Calu3 (cell line): ENCODE measurements around the gene CEMP1. TPM values are rescaled to one million over a fixed set of nuclear protein-coding genes. Genes with fewer than 3 reads are reported as not detected.
"Not testable (repeated sequence)": the region's sequence is repeated elsewhere in the genome, so short reads cannot be mapped to it uniquely, and the experiment has no call there.

ENCODE experiments used
- BruUV-seq: library from RNA; stranded (reverse); fragments of 400-500 nt; replicated peaks from 2 replicates; lab custom pipeline; 2021; lab: Mats Ljungman, UMichigan
- CTCF ChIA-PET: fragments of 300-600 bp; sonication (Branson Sonifier 250); formaldehyde crosslinking; loops from one replicate; lab custom pipeline; 2022; ENCODE audit warnings: antibody characterized with exemption; lab: Charles Lee
- DNase-seq: peaks from one replicate; pipeline ENCODE4 v3.0.0; 2022
- H3K27ac Mint-ChIP-seq: one replicate; pipeline ENCODE4 v1.8.0; 2022; ENCODE audit warnings: mixed read lengths; ENCODE audit not compliant: unreplicated experiment
- H3K27me3 Mint-ChIP-seq: one replicate; pipeline ENCODE4 v1.8.0; 2022; ENCODE audit warnings: mixed read lengths; ENCODE audit not compliant: unreplicated experiment
- H3K36me3 Mint-ChIP-seq: one replicate; pipeline ENCODE4 v1.8.0; 2022; ENCODE audit warnings: mild to moderate bottlenecking, moderate library complexity, mixed read lengths; ENCODE audit not compliant: insufficient read depth, unreplicated experiment
- H3K4me1 Mint-ChIP-seq: one replicate; pipeline ENCODE4 v1.8.0; 2022; ENCODE audit warnings: mild to moderate bottlenecking, low read depth, mixed read lengths; ENCODE audit not compliant: unreplicated experiment
- H3K4me3 Mint-ChIP-seq: one replicate; pipeline ENCODE4 v1.8.0; 2022; ENCODE audit warnings: mild to moderate bottlenecking, low read depth, moderate library complexity, mixed read lengths; ENCODE audit not compliant: unreplicated experiment
- H3K9me3 Mint-ChIP-seq: one replicate; pipeline ENCODE4 v1.8.0; 2022; ENCODE audit warnings: low read depth, mixed read lengths; ENCODE audit not compliant: unreplicated experiment
- intact Hi-C: fragments of 100-400 bp; cut with micrococcal nuclease; formaldehyde crosslinking; loops from one replicate; pipeline ENCODE4 v1.10.0; 2022; ENCODE audit not compliant: unreplicated experiment
- total RNA-seq: library from RNA; stranded (reverse); gene quantifications from 2 replicates; pipeline ENCODE4 v1.2.3, GENCODE V29; 2022
- TF ChIP-seq, protein P1 (sequence below): fragments of 200-600 bp; IDR thresholded peaks from one replicate; pipeline ENCODE4 v1.8.0; 2022; ENCODE audit warnings: antibody characterized with exemption; ENCODE audit not compliant: unreplicated experiment

Gene CEMP1
- total RNA-seq, 1 experiment from 2014 or later = 0.90 TPM

DNA sequence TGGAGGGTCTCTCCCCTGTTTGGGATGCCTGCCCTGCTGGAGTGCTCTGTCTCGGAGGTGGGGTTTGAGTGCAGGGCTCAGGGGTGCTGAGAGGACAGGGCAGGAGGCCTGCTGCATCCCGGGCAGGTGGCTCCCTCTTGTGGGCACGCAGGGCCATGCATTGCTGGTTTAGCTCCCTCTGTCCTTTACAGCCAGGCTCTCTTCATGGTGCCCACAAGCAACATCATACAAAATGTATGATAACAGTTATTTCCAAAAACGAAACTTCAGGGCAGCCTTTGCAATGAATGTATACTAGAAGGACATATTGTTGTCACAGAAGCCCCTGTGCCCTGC lies 29.6 kb upstream of the CEMP1 start:
- peak; percentile 83 for DNase-seq
- H3K9me3 Mint-ChIP-seq, CTCF ChIA-PET, BruUV-seq, H3K4me1 Mint-ChIP-seq, H3K36me3 Mint-ChIP-seq, intact Hi-C loops, H3K27me3 Mint-ChIP-seq, H3K4me3 Mint-ChIP-seq, H3K27ac Mint-ChIP-seq: not testable (repeated sequence)
- TF ChIP-seq, protein P1, sequence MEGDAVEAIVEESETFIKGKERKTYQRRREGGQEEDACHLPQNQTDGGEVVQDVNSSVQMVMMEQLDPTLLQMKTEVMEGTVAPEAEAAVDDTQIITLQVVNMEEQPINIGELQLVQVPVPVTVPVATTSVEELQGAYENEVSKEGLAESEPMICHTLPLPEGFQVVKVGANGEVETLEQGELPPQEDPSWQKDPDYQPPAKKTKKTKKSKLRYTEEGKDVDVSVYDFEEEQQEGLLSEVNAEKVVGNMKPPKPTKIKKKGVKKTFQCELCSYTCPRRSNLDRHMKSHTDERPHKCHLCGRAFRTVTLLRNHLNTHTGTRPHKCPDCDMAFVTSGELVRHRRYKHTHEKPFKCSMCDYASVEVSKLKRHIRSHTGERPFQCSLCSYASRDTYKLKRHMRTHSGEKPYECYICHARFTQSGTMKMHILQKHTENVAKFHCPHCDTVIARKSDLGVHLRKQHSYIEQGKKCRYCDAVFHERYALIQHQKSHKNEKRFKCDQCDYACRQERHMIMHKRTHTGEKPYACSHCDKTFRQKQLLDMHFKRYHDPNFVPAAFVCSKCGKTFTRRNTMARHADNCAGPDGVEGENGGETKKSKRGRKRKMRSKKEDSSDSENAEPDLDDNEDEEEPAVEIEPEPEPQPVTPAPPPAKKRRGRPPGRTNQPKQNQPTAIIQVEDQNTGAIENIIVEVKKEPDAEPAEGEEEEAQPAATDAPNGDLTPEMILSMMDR = peak; percentile 63

DNA sequence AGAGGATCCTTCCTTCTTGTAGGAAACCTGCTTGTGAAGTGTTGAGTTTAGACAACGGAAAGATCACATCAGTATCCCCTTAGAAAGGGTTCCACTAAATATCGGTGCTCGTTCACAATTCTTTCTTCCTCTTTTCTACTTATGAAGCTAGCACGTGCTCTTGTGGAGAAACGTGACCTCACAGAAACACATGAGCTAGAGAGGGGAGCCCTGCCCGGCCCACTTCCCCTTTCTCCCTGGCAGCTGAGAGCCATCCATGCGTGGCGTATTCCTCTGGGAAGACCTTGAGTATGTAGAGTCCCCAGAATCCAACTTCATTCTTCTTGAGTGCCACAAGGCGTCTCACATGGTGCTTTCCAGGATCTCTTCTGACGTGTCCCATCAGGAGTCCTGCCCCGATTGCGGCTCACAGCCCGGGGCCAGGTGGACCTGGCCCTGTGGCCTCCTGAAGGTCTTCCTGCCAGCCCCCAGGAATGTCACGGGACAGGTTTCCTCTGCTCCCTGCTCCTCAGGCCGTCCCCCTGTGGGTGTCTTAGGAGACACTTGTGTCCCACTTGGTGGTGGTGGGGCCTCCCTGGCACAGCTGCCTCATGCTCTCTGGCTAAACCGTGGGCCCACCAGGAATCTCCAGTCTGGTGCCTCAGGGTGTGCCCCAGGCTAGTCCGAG lies 29.1 kb upstream of the CEMP1 start:
- H3K27me3 Mint-ChIP-seq, H3K9me3 Mint-ChIP-seq, CTCF ChIA-PET, intact Hi-C loops, H3K4me3 Mint-ChIP-seq, DNase-seq, H3K4me1 Mint-ChIP-seq, BruUV-seq, H3K36me3 Mint-ChIP-seq, H3K27ac Mint-ChIP-seq: not testable (repeated sequence)

DNA sequence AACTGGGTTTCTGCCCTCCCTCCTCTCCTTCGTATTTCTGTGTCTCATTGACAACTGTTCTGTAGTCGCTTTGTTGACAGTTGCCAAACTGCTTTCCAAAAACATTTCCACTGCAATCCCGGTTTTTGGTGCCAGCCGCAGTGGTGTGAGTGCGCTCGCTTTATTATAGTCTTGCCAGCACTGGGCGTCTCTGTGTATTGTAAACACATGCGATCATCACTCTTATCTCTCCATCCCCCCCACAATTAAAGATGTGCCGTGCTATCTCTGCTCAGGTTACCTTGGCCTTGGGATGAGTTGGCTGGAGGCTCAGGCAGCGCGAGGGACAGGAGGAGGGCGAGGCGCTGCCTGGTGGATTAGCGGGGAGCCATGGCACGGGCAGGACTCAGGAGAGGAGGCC lies 25.9 kb upstream of the CEMP1 start:
- H3K27me3 Mint-ChIP-seq, H3K4me3 Mint-ChIP-seq, H3K36me3 Mint-ChIP-seq, DNase-seq, H3K4me1 Mint-ChIP-seq, BruUV-seq, H3K9me3 Mint-ChIP-seq, intact Hi-C loops, H3K27ac Mint-ChIP-seq, CTCF ChIA-PET: not testable (repeated sequence)

DNA sequence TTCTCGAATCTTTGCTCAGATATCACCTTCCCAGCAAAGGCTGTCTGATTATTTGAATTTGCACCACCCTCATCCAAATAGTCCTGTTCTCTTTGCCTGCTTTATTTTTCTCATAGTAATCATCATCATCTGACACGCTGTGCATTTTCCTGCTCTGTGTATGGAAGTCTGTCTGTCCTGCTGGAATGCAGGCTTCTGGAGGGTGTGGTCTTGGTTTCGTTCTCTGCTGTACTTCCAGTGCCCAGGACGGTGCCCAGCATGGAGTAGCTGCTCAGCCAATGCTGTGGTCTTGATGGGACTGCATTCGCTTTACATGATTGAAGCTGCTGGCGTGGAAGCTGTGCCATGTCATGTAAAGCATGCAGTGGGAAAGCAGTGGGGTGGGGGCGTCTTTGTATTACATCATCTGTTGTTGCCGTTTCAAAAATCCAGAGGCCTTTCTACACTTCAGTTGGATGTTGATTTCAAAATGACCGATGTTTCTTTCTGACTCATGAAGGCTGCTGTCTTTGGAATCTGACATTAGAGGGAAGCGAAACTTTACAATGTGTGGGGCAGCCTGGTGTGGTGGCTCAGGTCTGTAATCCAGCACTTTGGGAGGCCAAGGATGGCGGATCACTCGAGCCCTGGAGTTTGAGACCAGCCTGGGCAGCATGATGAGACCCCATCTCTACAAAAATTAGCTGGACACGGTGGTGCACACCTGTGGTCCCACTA lies 23.7 kb upstream of the CEMP1 start:
- intact Hi-C loops, H3K9me3 Mint-ChIP-seq, H3K4me1 Mint-ChIP-seq, H3K27ac Mint-ChIP-seq, H3K27me3 Mint-ChIP-seq, H3K36me3 Mint-ChIP-seq, DNase-seq, CTCF ChIA-PET, H3K4me3 Mint-ChIP-seq: not testable (repeated sequence)
- BruUV-seq = TSS peak; percentile 53

DNA sequence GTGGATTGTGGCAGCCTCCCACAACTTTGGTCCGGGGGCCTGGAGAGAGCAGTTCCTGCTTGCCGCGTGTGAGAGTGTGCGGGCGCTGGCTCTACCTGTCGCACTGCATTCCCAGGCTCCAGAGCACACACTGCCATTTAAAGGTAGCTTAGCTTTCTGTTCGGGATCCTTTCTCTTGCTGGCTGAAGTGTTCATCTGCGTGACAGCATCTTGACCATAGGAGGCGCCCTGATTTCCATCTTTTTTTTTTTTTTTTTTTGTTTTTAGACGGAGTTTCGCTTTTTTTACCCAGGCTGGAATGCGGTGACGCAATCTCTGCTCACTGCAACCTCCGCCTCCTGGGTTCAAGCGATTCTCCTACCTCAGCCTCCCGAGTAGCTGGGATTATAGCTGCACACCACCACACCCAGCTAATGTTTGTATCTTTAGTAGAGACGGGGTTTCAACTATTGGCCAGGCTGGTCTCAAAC lies 20.2 kb upstream of the CEMP1 start:
- H3K36me3 Mint-ChIP-seq, BruUV-seq, intact Hi-C loops, H3K9me3 Mint-ChIP-seq, H3K27me3 Mint-ChIP-seq, H3K27ac Mint-ChIP-seq, H3K4me1 Mint-ChIP-seq: not testable (repeated sequence)
- peak overlapping the region; percentile 32 for H3K4me3 Mint-ChIP-seq
- CTCF ChIA-PET = interaction anchor here (0.6 to 0.7 kb wide), 7 partner anchors 33 to 673 kb away, joined by 3 to 7 read pairs (median 5); no protein-coding TSS in a partner anchor
- peak; percentile 42 for DNase-seq

DNA sequence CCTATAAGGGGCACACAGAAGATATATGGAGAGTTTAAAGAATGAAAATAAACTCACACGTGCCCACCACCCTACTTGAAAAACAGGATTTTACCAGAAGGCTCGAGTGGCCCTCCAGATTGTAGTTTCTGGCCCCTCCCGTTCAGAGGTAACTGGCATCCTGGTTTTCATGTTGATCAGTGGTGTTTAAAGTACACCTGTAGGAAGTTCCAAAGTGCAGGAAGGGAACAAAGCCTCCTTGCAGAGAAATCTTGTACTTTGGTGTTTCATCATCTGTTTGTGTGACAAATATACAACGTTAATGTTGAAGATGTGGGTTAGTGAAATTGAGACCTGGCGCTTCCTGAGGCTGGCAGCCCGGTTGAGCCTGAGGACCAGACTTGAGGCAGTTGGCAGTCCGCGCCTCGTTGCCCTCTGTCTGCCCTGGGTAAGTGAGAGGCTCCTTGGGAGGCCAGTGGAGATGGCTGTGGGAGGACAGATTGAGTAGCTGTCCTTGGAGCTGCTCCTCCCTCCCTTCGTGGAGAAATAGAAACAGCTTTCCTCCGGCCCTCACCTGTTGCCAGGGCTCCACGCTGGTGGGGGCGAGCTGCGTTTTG lies 19.2 kb upstream of the CEMP1 start:
- BruUV-seq, H3K36me3 Mint-ChIP-seq, H3K4me1 Mint-ChIP-seq, intact Hi-C loops, H3K27ac Mint-ChIP-seq, DNase-seq, CTCF ChIA-PET, H3K27me3 Mint-ChIP-seq, H3K4me3 Mint-ChIP-seq, H3K9me3 Mint-ChIP-seq: not testable (repeated sequence)

DNA sequence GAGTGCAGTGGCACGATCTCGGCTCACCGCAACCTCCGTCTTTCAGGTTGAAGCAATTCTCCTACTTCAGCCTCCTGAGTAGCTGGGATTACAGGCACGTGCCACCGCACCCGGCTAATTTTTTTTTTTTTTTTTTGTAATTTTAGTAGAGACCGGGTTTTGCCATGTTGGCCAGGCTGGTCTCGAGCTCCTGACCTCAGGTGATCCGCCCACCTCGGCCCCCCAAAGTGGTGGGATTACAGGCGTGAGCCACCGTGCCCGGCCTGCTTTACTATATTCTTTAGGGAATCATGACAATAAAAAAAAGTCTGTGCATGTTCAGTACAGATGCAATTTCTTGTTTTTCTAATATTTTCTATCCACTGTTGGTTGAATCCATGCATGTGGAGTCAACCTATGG lies 12.6 kb upstream of the CEMP1 start:
- H3K36me3 Mint-ChIP-seq = peaks cover 16% of the 10 kb centered on the region
- DNase-seq, H3K4me3 Mint-ChIP-seq, BruUV-seq, H3K27me3 Mint-ChIP-seq, CTCF ChIA-PET, intact Hi-C loops, H3K27ac Mint-ChIP-seq, H3K9me3 Mint-ChIP-seq: not testable (repeated sequence)
- peaks cover 24% of the 10 kb centered on the region for H3K4me1 Mint-ChIP-seq

DNA sequence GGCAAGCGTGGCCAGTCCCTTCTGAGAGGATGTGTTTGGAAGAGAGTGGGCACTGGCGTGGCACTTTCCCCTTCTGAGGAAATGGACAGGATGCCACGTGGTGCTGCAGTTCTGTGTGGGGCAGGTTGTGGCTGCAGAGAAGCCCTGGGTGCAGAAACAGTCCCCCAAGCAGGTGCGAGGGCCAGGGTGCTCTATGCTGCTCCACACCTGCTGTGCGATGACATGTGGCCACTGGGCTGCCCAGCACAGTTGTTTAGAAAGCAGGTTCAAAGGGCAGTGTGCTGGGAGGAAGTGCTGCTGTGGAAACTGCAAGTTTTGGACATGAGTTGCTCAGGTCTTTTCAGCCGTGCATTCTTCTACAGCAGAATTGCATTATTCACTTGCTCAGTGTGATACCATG lies 10.2 kb upstream of the CEMP1 start:
- H3K27me3 Mint-ChIP-seq, H3K27ac Mint-ChIP-seq, DNase-seq, H3K9me3 Mint-ChIP-seq, intact Hi-C loops, CTCF ChIA-PET, BruUV-seq: not testable (repeated sequence)
- H3K36me3 Mint-ChIP-seq = peaks cover 36% of the 10 kb centered on the region
- peaks cover 35% of the 10 kb centered on the region for H3K4me1 Mint-ChIP-seq
- H3K4me3 Mint-ChIP-seq = peak overlapping the region; percentile 36

DNA sequence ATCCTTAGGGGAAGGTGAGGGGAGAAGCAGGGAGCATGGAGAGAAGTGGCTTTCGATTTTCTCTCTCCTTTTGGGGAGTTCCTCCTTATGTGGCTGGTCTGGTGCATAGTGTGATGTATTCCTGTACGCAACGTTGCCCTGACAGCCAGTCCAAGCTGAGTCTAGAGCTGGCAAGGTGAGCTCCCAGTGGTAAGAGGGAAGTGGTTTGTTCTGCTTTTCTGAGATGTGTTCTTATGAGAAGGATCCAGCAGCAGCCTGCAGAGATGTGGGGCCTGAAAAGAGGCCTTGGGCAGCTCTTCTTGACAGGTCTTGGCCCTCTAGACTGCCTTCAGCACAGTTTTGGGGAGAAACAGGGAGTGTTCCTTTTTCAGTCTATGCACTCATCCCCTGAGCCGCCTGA lies 9.7 kb upstream of the CEMP1 start:
- CTCF ChIA-PET, H3K27ac Mint-ChIP-seq, BruUV-seq, intact Hi-C loops, DNase-seq, H3K27me3 Mint-ChIP-seq, H3K9me3 Mint-ChIP-seq: not testable (repeated sequence)
- Mint-ChIP-seq H3K36me3 (peaks cover 41% of the 10 kb centered on the region), H3K4me3 (peak overlapping the region; percentile 36), H3K4me1 (peaks cover 38% of the 10 kb centered on the region)
